Activated naive CD8-positive, alpha-beta T cell treated with anti-CD3 and anti-CD28 coated beads, Interleukin-2, amount 50 U/mL, for 16 hours (primary cell): ENCODE data around the gene RALB.
A peak's percentile ranks its signal among the peaks of the same experiment; 100 is the strongest.
"Not testable (repeated sequence)": the region's sequence is repeated elsewhere in the genome, so short reads cannot be mapped to it uniquely, and the experiment has no call there.

ENCODE experiments used
- DNase-seq: peaks from one replicate; pipeline ENCODE4 v3.0.0-alpha.2; 2020; ENCODE audit warnings: low read depth, low spot score

The RALB gene

GRCh38 chr2:120293096-120294007 is 40.7 kb downstream of the RALB start:
- DNase-seq: no peak

DNA sequence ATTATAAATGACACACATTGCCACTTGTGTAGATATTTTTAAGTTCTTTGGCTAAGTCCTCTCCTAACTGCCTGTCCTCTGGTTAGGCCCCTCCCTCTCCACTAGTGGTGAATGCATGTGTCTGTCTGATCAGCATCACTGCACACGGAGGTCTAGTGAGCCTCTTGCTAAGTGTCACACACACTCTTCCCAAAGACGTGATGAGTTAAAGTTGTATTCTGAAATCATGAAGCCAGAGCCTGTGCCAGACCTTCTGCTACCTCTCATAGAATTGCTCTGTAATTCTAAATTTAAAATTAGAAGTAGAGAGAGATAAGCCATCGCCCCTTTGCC is 41.3 kb downstream of the RALB start:
- no peak for DNase-seq

DNA sequence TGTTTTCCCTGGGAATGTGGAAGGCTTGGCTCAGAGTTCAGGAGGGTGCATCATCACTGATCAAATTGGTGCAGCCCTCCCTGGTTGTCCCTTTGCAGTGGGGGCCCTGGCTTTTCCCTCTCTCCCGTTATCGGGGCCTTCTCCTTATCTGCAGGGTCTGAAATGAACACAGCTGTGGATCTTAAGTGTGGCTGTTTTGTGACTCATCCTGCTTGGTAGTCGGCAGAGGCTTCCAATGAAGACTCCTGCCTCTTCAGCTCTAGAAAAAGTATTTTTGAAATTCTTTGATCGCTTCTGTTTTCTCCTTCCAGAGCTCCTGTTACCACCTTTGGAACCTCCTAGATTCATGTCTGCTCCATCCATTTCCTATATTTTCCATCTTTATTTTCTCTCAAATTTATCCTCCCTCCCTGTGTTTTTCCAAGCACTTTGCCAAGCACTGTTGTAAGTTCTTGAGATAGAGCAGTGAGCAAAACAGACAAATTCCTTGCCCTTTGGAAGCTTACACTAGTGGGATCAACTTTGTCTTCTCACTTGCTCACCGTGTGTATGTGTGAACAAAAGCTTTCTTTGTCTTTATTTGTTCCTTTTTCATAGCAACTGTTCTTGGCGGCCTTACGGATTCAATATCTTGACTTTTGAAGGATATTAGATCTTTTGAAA is 45.7 kb downstream of the RALB start:
- DNase-seq: no peak

DNA sequence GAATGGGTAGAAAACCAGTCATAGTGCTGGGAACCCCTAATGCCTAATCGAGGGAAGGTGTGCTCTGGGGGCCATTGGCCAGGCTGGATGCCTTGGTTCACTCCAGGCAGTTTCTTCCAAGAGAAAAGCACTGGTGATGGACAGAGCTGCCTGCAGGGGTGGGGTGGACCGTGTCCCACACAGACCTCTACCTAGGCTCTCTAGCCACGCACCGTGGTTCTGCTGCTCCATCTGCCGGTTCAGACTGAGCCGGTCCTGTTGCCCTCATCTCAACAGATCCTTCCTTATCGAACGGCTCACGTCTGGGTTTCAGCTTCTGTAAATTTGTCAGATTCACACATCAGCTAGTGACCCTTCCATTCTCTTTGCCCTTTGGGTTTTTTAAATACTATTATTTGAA is 46.4 kb downstream of the RALB start:
- DNase-seq: no peak

DNA sequence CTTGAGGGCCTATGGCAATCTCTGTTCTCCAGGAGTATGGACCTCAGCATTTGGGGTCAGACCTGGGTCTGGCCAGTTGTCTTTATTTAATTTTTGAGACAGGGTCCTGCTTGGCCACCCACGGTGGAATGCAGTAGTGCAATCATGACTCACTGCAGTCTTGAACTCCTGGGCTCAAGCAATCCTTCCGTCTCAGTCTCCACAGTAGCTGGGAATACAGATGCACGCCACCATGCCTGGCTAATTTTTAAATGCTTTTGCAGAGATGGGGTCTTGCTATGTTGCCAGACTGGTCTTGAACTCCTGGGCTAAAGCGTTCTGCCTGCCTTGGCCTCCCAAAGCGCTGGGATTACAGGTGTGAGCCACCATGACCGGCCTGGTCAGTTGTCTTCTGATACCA is 46.9 kb downstream of the RALB start:
- no peak for DNase-seq

DNA sequence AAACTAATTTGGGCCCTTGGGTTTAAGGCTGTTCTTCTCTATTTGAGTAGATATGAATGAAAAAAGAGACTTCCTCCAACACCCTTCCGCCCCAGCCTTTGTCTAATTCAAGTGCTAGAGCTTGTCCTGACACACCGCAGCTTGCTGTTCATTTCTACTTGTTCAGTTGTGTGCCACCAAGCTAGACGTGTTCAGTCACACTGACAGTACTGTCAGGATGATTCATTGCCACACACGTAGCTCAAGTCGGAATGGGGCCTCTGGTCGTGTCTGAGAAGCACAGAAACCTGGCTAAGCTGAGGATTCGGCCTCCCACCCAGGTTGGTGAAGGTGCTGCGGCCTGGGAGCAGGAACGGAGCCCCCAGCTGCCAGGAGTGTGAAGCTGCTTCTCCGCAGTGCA is 47.7 kb downstream of the RALB start:
- no peak for DNase-seq

DNA sequence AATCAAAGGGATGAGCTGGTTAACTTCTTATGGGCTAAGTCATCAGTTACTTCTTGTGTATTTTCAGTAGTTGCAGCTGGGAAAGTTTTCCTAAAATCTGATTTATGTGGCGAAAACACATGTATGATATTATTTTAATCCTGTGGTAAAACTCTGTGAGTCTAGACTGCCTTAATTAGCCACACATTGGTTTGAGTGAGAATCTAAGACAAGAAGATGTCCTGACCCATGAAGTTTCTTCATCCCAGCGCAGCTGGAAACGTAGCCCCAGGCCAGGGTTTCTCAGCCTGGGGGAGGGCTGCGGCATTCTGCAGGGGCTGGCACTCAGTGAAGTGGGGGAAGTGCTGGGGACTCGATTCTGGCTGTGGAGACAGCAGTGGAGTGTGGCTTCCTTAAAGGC is 48.6 kb downstream of the RALB start:
- no peak for DNase-seq

GRCh38 chr2:120302301-120302700 is 49.6 kb downstream of the RALB start:
- no peak for DNase-seq

DNA sequence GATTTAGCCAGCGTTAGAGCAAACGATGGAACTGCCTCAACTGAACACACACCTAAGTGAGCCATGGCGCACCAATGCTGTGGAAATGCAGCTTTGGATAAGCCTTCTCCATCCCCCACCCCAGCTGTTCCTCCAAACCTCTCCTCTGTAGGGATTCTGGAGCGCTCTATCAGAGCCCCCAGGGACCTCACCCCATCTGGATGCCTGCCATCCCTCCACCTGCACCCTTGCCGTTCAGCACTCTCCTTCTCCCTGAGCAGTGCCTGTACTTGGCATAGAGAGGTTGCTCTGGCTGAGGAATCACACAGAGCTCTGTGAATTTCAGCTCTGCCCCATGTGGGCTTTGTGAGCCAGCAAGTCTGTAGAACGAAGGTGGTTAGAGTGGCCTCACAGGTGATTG is 50.5 kb downstream of the RALB start:
- no peak for DNase-seq

- no peak for DNase-seq
These were observed 52.6 kb downstream of the RALB start for GRCh38 chr2:120305296-120305695.

DNA sequence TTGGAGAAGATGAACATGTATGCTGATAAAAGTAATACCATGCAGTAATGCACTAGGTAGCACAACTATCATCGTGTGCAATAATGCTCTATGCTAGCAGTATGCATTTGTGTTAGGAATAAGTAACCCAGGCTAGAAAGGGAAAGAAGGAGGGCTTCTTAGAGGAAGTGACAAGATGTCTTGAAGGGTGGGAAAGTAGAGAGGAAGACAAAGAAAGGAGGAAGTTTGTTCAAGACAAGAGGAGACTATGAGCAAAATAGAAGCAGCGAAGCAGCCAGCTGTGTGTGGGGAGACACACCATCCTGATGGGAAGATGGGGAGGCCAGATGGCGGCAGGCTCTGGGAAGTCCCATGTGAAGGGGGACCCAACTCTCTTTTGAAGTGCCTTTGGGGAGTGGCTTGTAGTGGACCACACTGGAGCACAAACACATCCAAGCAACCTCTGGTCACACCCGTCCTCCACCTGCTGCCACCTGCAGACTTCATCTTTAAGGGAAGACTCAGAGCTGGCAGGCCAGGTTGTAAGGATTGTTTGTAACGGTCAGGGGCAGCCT is 53.4 kb downstream of the RALB start:
- no peak for DNase-seq

GRCh38 chr2:120307482-120307881 is 54.8 kb downstream of the RALB start:
- DNase-seq: no peak

DNA sequence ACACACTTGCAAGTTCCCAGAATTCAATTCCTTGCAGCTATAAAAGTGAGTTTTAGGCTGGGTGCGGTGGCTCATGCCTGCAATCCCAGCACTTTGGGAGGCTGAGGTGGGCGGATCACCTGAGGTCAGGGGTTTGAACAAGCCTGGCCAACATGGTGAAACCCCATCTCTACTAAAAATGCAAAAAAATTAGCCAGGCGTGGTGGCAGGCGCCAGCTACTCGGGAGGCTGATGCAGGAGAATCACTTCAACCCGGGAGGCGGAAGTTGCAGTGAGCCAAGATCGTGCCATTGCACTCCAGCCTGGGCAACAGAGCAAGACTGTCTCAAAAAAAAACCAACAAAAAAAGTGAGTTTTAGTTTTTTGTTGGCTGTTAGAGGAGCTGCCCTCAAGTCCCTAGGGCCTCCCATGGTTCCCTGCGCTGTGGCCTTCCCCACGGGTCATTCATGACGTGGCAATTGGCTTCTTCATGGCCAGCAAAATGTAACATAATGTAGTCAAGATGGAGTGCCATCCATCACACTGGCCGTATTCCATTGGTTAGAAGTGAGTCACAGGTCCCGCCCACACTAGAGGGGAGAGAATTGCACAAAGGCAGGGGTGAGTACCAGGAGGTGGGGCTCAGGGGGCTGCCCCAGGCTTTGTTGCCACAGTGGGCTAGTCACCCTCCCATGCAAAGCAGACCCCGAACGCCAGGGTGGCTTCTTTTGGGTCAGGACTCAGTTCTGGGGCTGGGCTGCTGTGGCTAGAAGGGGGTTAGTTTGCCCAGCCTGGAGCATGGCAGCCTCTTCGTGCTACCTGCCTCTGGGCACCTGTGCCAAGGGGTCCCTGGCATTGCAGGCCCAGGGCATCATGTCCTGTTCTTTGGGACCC is 55.6 kb downstream of the RALB start:
- no peak for DNase-seq

- DNase-seq: no peak
These were observed 57.5 kb downstream of the RALB start for GRCh38 chr2:120310136-120310535.

GRCh38 chr2:120310841-120311240 is 58.2 kb downstream of the RALB start:
- not testable (repeated sequence) for DNase-seq

GRCh38 chr2:120312076-120312475 is 59.4 kb downstream of the RALB start:
- no peak for DNase-seq

GRCh38 chr2:120312860-120313694 is 60.4 kb downstream of the RALB start:
- peak; percentile 51 for DNase-seq

DNA sequence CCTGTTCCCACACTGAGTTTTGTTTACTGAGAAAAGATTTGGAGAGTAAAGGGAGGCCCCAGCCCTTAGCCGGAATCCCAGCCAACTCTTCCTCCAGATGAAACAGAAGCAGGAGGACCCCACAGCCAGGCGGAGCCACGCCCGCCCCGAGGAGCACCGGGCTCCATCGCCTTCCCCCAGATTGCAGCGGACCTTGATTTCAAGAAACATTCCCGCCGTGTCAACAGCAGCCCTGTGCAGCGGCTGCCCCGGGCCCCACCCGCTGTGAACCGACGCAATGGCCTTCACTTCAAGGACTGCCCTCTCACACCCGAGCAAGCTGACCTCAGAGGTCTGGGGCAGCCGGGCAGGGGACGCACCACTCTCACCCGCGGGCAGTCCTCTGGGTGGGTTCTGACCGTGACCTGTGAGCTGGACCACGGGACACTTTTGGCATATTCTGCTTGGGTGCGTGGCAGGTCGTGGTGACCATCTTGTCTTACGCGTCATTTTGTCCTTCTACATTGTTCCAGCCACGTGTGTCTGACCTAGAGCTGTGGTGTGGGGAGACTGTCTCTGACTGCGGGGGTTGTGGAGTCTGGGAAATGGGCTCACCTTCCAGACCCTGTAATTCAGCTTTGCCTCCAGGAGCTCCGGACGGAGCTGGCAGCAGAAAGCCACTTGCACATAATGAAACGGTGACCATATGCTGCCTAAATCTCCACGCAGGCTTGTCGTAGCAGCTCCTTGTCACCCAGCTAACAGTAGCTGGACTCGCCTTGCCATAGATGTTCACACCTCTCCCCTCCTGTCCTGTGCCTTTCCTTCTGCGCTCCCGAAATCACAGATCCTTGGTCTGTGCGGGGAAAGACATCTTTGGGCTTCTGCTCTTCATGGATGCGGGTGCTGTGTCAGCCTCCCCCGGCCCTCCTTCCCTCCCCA is 61.3 kb downstream of the RALB start:
- DNase-seq: no peak

DNA sequence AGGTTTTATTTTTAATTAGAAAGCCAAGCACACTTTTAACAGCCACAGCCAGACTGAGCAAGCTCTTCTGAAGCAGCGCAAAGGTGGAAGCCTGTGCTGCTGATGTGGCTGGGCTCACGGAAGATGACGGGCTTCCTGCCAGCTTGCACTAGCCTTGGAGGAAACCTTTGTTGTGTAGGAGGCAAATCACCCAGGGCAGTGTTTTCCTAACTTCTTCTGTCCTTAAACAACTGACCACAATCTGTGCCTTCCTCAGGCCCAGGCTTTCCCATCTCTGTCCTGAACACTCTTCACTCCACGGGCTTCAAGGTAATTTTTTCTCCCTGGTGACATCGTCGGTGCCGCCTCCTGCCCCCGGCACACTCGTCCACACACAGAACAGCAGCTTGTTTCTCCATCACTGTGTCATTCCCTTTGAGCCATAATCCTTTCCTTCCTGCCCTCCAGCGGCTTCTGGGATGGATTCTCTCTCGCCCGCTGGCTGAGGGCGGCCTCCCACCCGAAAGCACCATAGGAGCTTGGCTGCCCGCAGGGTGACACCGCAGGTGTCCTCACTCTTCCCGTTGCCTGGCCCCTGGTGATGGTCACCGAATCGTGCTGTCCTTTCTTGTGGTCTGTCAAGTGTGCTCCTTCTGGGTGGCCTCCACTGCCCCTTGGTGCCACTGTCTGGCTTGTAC is 62.2 kb downstream of the RALB start:
- DNase-seq: no peak
